ENCODE data around the gene NAPSA. TPM values are rescaled to one million over a fixed set of nuclear protein-coding genes. Genes with fewer than 3 reads are reported as not detected.
A peak's percentile ranks its signal among the peaks of the same experiment; 100 is the strongest.

Gene NAPSA
- total and polyA plus RNA-seq, 9 of the 15 experiments (the other 6 are each of a cell fraction or from before 2014, with no cell fraction given): 0.25 to 1.9 (median 0.69) TPM

GRCh38 chr19:50329146-50329925 is 36.1 kb downstream of the NAPSA start, which contains the start of gene KCNC3 (continued):
- no peak; the same call in 1 of the 2 replicates for TF ChIP-seq MGA (IDR thresholded peaks at IDR 0.05)
- TF ChIP-seq MAZ (CRISPR knock-in tag; conservative IDR thresholded peaks at IDR 0.05 in 1 of 2, IDR thresholded peaks at IDR 0.05 in 1 of 2): peak in 1 of 2 experiments; percentile 98; a peak in 3 of 4 replicates
- TF ChIP-seq KDM2B (CRISPR knock-in tag; IDR thresholded peaks at IDR 0.05): no peak
- TF ChIP-seq ZSCAN29 (IDR thresholded peaks at IDR 0.05): 0 out of 2 replicates have a peak, but pooled peaks have one; percentile 70
- TF ChIP-seq CBX8 (IDR thresholded peaks at IDR 0.05; ENCODE audit: borderline replicate concordance, extremely low read depth, low read depth, low read length, poor library complexity, severe bottlenecking): no peak
- TF ChIP-seq JUNB (CRISPR knock-in tag; conservative IDR thresholded peaks at IDR 0.05): no peak
- TF ChIP-seq USF2 (CRISPR knock-in tag; IDR thresholded peaks at IDR 0.05): no peak
- no peak for TF ChIP-seq XRCC5 (IDR thresholded peaks at IDR 0.05; ENCODE audit: low read depth, low read length)
- TF ChIP-seq ZNF24 (IDR thresholded peaks at IDR 0.05): peak; percentile 50; the same call in 1 of the 2 replicates
- no peak for TF ChIP-seq ILF3 (IDR thresholded peaks at IDR 0.05; ENCODE audit: borderline replicate concordance)
- TF ChIP-seq TCFL5 (CRISPR knock-in tag; conservative IDR thresholded peaks at IDR 0.05): no peak
- TF ChIP-seq PML (IDR thresholded peaks at IDR 0.05; ENCODE audit: low read length): peak; percentile 90
- TF ChIP-seq ESRRB (CRISPR knock-in tag; IDR thresholded peaks at IDR 0.05; ENCODE audit: borderline replicate concordance): 0 out of 2 replicates have a peak, but pooled peaks have one; percentile 29
- TF ChIP-seq IRF9 (tag; IDR thresholded peaks at IDR 0.05): no peak

Data from K562 (cell line).